Activated naive CD4-positive, alpha-beta T cell treated with anti-CD3 and anti-CD28 coated beads, Interleukin-2, amount 50 U/mL, for 16 hours (primary cell): ENCODE data around the gene KLHDC10.
"Not testable (repeated sequence)": the region's sequence is repeated elsewhere in the genome, so short reads cannot be mapped to it uniquely, and the experiment has no call there.

Experiments
- DNase-seq: peaks from one replicate; pipeline ENCODE4 v3.0.0-alpha.2; 2020

Gene KLHDC10

DNA sequence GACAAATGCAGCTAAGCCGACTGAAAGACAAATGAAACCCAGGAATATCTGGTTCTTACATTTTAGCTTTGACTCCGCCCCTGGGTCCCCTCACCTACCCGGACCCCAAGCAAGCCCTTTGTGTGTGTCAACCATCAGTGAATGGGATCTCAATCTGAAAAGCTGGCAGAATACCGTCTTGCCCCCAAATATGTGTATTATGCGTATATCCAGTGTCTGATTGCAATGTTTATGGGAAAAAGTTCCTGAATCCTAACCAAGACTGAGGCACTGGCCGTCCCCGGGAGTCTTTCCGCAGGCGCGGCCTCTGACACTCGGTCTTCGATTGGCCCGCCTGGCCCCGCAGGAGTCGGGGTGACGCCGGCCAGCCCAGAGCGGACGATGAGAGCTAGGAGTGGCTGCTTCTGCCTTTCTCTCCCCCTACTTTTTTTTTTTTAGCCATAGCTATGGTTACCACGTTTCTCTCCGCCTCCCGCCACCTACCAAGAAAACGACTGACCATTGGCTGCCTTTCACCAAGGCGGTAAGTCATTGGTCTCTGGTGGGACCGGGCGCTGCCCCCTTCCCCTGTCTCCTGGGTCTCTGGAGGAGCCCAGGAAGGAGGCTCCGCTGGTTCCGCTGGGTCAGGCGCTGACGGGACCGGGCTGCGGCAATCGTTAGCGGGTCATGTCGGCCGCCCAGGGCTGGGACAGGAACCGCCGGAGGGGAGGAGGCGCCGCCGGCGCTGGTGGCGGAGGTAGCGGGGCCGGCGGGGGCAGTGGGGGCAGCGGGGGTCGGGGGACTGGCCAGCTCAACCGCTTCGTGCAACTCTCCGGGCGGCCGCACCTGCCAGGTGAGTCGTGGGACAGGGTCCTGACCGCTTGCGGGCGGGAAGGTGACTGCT lies at the start of gene KLHDC10:
KLHDC10 (plus strand) TSS at position 557 of the 883 bp plus-strand sequence; CDS start at position 667, 110 bp downstream.
- peak; percentile 95 for DNase-seq

DNA sequence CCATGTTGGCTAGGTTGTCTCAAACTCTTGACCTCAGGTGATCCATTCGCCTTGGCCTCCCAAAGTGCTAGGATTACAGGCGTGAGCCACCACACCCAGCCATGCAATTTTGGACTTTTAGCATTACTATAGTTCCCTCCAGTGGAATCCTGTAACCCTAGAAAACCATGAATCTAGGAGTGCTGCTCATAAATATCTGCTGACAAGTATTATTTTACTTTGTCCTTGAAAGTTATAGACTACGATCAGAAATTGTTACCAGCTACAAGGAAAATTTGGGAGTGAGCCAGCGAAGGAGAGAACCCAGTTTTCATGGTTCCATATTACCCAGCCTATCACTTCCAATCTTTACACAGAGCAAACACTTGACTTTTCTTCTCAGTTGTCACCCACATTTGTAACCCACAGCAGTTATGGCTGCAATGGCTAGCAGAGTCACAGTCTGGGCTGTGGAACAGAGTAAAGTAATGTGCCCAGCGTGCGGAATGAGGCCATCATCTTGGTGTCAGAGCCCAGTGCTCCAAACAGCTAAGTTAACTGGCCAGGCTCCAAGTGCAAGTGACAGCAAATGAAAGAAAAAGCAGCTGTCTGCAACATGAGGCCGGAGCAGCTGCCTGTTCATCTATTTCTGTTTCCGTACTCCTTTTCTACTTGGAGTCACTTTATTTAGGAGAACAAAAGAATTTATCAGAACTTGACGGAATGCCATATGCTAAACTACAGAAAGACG lies 49.1 kb upstream of the KLHDC10 start:
- DNase-seq = no peak

- DNase-seq = no peak
Measured at GRCh38 chr7:130022115-130022514, 48.2 kb upstream of the KLHDC10 start.

DNA sequence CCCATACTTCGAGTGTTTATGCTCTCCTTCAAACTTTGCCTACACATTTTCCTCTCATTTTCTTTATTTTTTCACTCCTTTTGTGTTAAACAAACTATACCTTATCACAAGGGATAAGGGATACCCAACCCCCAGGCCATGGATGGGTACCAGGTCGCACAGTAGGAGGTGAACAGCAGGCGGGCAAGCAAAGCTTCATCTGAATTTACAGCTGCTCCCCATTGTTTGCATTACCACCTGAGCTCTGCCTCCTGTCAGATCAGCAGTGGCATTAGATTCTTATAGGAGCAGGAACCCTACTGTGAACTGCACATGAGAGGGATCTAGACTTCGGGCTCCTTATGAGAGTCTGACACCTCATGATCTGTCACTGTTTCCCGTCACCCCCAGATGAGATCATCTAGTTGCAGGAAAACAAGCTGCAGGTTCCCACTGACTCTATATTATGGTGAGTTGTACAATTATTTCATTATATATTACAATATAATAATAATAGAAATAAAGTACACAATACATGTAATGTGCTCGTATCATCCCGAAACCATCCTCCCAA lies 47.6 kb upstream of the KLHDC10 start:
- DNase-seq = no peak

- DNase-seq = no peak
Measured at GRCh38 chr7:130024390-130024789, 45.9 kb upstream of the KLHDC10 start.

DNA sequence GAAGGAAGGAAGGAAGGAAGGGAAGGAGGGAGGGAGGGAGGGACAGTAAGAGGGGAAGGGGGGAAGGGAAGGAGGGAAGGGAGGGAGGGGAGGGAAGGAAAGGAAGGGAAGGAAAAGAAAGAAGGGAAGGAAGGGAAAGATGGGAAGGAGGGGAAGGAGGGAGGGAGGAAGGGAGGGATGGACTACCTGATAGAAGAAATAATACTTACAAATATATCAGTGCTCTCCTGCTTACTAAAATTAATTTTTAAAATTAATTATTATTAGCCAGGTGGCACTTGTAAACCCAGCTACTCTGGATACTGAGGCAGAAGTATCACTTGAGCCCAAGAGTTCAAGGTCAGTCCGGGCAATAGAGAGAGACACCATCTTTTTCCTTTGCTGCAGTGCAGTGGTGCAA lies 37.6 kb upstream of the KLHDC10 start:
- no peak for DNase-seq

DNA sequence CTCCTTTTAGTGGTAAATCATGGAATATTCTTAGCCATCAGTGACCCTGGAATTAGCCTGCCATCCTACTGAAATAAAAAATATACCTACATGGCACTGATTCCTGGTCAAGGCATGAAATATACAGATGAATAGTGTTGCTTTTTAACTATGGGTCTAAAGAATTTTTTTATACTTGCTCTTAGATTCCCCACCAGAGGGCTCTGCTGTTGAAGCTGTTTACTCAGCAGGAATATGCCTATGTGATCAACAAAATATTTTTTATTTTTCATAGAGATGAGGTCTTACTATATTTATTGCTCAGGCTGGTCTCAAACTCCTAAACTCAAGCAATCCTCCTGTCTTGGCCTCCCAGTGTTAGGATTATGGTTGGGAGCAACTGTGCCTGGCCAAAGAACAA lies 32.6 kb upstream of the KLHDC10 start:
- no peak for DNase-seq

- DNase-seq = no peak
Measured at GRCh38 chr7:130040576-130040975, 29.8 kb upstream of the KLHDC10 start.

GRCh38 chr7:130047831-130048230 lies 22.5 kb upstream of the KLHDC10 start:
- no peak for DNase-seq

- DNase-seq = no peak
Measured at GRCh38 chr7:130048906-130049305, 21.4 kb upstream of the KLHDC10 start.

GRCh38 chr7:130052250-130052649 lies 18.1 kb upstream of the KLHDC10 start:
- not testable (repeated sequence) for DNase-seq

DNA sequence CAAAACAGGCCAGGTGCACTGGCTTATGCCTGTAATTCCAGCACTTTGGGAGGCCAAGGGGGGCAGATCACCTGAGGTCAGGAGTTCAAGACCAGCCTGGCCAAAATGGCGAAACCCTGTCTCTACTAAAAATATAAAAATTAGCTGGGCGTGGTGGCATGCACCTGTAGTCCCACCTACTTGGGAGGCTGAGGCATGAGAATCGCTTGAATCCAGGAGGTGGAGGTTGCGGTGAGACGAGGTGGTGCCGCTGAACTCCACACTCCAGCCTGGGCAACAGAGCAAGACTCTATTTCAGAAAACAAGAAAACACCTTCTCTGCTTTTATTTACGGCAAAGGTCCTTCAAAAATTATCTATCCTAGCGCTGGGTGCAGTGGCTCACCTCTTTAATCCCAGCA lies 15.1 kb upstream of the KLHDC10 start:
- DNase-seq = not testable (repeated sequence)

DNA sequence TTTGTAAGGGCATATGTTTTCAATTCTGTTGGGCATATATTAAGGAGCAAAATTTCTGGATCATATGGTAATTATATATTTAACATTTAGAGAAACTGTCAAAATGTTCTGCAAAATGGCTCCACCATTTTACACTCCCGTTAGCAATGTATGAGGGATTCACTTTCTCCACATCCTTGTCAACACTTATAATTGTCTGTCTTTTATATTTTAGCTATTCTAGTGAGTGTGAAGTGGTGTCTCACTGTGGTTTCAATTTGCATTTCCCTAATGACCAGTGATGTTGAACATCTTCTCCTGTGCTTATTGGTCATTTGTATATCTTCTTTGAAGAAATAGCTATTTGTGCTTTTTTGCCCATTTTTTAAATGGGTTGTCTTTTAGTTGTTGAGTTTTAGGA lies 8.1 kb upstream of the KLHDC10 start:
- no peak for DNase-seq

DNA sequence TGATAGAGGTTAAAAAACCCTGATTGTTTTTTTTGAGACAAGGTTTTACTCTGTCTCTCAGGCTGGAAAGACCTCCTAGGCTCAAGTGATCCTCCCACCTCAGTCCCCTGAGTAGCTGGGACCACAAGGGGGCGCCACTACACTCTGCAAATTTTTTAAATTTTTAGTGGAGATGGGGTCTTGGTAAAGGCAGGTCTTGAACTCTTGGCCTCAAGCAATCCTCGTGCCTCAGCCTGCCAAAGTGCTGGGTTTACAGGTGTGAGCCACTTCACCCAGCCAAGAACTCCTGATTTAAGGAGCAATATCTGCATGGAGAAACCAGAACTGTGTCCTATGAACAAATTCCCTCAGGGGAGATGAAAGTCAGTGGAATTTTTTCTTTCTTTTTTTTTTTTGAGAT lies 7.3 kb upstream of the KLHDC10 start:
- peak; percentile 74 for DNase-seq

GRCh38 chr7:130064580-130064926 lies 5.8 kb upstream of the KLHDC10 start:
- not testable (repeated sequence) for DNase-seq

- DNase-seq = no peak
Measured at GRCh38 chr7:130065500-130066152, 4.7 kb upstream of the KLHDC10 start.

DNA sequence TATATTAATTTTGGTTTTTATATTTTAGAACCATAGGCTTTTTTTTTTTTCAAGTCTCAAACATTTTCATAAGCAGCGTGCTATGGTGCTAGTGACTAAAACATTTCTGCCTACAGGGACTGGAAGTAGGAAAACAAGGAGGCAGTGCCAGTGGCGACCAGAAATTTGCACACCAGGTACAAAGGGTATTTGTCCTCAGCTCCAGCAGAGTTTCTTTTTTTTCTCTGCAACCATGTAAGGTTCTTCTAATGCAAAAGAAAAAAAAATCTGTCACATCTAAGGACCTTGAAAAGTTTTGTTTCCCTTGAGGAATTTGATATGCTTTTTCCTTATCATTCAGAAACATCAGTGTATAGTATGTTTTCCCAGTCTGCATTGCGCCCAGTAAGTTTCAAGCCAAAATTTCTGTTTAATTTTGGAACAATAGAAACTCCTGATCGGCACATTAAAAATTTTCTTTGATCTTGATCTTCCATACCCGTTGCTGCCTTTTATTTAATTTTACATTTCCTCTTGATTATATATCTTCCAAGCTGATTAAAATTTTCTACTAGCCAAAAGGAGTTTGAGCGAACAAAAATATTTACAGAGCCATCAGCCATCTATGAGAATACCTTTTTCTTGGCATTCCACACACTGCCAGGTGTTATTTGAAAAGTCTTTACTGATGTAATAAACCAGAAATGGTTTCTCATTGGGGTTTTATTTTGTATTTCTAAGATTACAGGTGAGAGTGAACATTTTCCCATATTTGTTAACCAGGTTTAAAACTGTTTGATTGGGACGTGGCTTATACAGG lies 956 bp upstream of the KLHDC10 start:
- DNase-seq = no peak

GRCh38 chr7:130070861-130071622 lies 708 bp downstream of the KLHDC10 start:
- no peak for DNase-seq

DNA sequence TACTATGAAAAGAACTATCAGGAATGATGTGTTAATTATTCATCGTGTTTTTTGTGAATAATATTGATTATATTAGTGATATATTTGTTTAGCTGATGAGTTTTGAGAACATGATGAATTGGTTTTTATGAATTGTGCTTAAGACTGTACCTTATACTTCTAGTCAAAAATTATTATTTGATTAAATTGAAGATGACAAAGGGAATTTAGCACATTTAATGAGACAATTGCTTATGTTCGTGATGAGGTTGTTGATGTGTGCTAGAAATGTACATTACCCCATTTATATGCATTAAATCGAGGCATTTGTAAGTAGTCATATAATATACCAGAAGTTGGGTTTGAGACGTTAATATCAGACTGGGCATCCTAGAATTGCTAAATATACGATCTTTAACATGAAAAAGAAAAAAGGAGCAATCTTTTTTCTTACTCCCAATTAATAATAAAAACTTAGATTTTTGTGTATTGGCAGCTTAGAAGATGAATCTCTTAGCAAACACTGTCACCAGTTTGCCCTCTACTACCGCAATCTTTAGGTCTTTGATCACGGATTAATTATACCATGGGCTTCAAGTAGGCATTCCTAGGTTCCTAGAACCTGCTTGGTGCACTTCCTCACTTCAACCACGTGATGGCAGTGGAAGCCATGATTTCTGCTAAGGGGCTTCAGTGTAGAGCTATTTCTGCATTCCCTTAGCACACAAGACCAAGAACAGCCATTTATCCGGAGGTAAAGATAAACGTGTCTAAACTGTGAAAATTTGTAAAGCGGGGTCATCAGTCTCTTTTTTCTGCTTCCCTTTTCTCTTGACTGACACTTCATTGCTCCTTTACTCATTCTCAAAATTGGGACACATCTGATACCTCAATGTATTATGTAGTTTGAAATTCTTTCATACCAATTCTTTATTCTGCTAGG lies 1.6 kb downstream of the KLHDC10 start:
- peak; percentile 45 for DNase-seq

GRCh38 chr7:130079846-130080394 lies 9.6 kb downstream of the KLHDC10 start:
- DNase-seq = no peak
